NCI-H1436 treated with DMSO at 0.1 percent for 48 hours (cell line): ENCODE results near the gene MED10.

ENCODE experiments used
- DNase-seq: peaks from one replicate; lab custom pipeline; 2025; lab: John Stamatoyannopoulos, UW

MED10 gene

DNA sequence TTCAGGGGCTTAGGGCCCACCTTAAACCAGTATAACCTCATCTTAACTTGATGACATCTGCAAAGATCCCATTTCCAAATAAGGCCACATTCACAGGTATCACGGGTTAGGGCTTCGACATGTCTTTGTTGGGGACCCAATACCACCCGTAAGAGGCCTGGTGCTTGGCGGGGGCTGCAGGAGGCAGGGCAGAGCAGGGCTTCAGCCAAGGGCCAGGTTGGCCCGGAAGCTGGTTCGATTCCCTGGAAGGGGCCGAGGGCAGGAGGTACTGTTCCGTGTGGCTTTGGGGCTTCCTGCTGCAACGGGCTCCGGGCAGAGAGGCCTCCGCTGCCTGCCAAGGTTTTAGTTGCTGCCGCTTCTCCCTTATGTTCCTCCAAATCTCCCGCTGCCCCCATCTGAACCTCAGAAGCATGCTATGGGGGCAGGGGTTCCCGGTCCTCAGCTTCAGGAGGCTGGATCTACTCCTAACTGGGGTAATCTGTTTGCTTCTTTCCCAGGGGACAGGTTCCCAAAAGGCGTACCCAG lies 29.8 kb downstream of the MED10 start:
- no peak for DNase-seq

DNA sequence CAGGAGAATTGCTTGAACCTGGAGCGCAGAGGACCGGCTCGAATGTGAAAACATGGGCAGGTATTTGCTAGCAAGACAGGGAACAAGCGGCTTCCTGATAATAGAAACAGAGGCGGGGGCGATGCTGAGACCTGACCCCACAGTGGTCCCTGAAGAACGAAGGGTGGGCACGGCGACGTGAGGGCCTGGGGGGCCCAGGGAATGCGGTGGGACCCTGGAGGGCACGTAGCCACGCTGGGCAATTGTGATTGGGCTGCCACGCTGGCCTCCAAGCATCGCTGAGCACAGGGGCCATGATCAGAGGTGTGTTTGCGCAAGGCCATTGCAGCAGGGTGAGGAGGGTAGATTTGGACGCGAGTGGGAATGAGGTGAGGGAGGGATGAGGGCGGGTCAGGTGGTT lies 30.7 kb downstream of the MED10 start:
- no peak for DNase-seq

DNA sequence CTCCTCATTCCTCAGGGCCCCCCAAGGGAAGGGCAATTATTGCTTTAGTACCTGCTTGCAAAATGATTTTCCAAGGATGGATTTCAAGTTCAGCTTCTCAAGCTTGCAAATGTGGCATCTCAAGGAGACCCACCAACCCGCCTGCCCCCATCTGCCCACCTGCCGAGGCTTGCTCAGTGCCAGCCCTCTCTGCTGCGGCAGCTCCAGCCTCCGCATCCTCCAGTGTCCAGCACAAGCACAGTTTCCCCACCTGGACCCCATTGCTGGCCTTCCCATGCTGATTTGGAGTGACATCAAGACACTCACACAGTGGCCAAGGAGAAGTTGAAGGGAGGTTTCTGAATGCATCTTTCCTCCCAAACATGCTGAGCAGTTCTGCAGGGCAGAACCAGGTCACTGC lies 31.2 kb downstream of the MED10 start:
- no peak for DNase-seq

- no peak for DNase-seq
Measured at GRCh38 chr5:6344593-6344989, 33.8 kb downstream of the MED10 start.

- DNase-seq: no peak
Measured at GRCh38 chr5:6343951-6344592, 34.3 kb downstream of the MED10 start.

DNA sequence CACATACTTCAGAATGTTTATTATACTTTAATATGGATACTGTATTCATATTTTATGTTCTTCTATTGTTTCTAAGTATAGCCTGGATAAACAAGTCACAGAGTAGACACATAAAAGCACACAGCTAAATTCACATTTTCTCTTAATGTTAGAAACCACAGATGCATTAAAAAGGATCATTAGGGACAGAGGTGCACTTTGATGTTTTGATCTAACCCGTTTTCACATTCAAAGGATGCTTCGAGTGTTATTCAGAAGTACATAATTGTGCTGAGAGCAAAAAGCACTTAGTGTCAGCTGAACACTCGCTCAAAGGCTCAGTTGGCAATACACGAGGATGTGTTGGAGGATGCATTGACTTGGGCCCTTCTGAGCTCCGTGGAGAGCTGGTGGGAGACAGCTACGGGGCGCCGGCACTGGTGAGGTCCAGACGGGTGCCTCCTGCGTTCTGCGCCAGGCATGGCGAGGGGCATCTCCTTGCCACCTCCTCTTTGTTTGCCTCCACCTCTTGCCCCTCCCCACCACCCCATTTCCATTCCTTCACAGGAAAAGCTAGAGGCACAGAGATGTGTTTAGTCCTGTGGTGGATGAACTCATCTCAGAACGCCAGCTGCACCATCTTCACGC lies 35.5 kb downstream of the MED10 start:
- DNase-seq: peak; percentile 91

DNA sequence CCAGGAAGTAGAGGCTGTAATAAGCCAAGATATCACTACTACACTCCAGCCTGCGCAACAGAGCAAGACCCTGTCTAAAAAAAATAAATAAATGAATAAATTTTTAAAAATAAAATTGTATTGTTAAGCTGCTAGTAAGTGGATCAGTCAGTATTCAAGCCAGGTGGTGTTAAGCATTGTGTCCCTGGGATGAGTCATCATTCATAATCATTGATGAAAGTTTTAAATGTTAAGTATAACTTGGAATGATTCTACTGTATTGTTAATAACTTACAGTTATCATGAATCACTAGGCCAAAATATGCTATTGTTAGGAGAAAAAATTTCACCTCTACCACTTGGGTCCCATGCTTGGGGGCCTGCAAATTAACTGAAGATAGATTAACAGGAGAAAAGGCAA lies 38.2 kb downstream of the MED10 start:
- no peak for DNase-seq

GRCh38 chr5:6338871-6339270 lies 39.5 kb downstream of the MED10 start:
- no peak for DNase-seq

DNA sequence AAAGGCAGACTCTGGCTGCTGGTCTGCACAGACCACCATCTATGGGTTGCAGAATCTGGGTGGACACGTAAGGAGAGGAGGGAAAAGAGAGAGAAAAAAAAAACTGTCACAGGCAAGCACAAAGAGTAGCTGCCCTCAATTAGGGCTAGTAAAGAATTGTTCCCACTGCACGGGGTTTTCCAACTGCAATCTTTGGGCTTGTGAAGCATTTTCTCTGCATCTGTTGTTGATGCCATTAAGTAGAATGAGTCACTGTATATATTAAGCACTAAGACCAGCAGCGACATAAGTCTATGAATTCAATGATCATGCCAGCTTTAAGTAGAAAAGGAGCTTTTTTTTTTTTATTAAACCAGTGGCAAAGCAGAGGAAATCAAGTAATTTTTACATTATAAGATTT lies 40.2 kb downstream of the MED10 start:
- no peak for DNase-seq

DNA sequence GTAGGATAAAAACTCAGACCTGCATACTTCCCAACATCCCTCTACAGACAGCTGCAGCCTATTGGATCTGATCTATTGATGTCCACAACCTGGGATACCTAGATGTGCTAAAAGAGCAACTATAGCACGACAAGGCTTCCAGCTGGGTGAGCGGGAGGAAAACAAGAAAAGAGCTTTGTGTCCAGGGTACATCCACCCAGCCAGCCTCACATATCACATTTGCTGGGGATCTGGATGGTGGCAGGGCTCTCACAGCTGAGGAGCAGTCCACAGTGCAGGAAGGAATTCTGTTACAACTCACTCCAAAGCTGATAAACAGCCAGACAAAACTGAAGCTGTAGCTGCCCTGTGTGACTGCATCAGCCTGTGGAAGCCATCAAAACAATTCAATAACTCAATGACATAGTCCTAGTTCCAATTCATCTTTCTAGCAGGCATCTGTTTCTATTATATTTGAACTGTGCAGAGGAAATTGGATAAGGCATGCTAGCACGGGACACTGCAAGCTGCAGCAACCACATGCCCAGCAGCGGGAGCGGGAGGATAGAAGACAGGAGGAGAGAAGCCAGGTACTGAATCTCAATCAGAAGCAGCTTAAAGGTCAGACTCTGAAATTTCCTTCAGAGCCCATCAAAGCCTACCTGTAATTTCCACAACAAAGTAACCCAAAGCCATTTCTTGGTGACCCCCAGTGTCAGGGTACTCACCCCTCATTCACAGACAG lies 45.0 kb downstream of the MED10 start:
- no peak for DNase-seq

- no peak for DNase-seq
Measured at GRCh38 chr5:6328173-6328572, 50.2 kb downstream of the MED10 start.

GRCh38 chr5:6326776-6327175 lies 51.6 kb downstream of the MED10 start:
- no peak for DNase-seq

DNA sequence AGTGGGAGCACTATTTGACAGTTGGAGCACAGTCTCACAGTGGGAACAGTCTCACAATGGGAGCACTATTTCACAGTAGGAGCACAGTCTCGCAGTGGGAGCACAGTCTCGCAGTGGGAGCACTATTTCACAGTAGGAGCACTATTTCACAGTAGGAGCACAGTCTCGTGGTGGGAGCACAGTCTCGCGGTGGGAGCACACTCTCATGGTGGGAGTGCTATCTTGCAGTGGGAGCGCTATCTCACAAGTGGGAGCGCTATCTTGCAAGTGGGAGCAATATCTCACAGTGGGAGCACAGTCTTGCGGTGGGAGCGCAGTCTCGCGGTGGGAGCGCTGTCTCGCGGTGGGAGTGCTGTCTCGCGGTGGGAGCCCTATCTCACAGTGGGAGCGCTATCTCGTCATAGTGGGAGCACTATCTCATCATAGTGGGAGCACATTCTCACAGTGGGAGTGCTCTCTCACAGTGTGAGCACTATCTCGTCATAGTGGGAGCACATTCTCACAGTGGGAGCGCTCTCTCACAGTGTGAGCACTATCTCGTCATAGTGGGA lies 56.1 kb downstream of the MED10 start:
- no peak for DNase-seq
